Measurements from ENCODE around the gene NEK11. TPM values are rescaled to one million over a fixed set of nuclear protein-coding genes. Genes with fewer than 3 reads are reported as not detected.

NEK11 gene
- total RNA-seq, 6 experiments from 2014 or later: 0.25 to 1.1 (median 0.88) TPM

GRCh38 chr3:131341761-131342160 is 315.1 kb downstream of the NEK11 start:
- Histone ChIP-seq H3K4me3 (no peak overlapping the region), H3K9me3 (no peaks in the 10 kb centered on the region), H3K36me3 (no peaks in the 10 kb centered on the region), H3K27ac (no peak overlapping the region), H3K4me1 (no peaks in the 10 kb centered on the region), H3K27me3 (no peaks in the 10 kb centered on the region)
- TF ChIP-seq, protein P1, sequence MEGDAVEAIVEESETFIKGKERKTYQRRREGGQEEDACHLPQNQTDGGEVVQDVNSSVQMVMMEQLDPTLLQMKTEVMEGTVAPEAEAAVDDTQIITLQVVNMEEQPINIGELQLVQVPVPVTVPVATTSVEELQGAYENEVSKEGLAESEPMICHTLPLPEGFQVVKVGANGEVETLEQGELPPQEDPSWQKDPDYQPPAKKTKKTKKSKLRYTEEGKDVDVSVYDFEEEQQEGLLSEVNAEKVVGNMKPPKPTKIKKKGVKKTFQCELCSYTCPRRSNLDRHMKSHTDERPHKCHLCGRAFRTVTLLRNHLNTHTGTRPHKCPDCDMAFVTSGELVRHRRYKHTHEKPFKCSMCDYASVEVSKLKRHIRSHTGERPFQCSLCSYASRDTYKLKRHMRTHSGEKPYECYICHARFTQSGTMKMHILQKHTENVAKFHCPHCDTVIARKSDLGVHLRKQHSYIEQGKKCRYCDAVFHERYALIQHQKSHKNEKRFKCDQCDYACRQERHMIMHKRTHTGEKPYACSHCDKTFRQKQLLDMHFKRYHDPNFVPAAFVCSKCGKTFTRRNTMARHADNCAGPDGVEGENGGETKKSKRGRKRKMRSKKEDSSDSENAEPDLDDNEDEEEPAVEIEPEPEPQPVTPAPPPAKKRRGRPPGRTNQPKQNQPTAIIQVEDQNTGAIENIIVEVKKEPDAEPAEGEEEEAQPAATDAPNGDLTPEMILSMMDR (IDR thresholded peaks at IDR 0.05): no peak
- TF ChIP-seq POLR2A (IDR thresholded peaks at IDR 0.05): no peak
- no peak for DNase-seq
- no peak for ATAC-seq
- WGBS (ENCODE audit: insufficient coverage, low coverage, low lambda C conversion rate, missing lambda C conversion rate): 90% methylated on average over 2 of the region's 2 CpGs
- intact Hi-C loops (cut with DNase I): no loop called here

DNA sequence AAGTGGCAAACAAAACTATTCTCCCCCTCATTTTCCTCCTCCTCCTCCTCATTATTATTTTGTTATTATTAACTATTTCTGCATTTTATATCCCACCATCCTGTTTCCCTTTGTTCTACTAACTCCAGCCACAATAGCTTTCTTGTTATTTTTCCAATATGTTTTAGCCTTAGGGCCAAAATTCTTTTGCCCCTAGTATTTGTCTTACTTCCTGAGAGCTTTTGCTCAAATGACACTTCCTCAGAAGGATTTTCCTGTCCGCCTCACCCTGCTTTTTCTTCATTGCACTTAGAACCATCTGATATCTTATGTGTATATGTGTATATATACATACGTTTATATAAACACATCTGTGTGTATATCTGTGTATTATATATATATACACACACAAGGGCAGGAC is 322.2 kb downstream of the NEK11 start:
- H3K27me3 ChIP-seq: no peaks in the 10 kb centered on the region
- no peak for ATAC-seq
- no peak for DNase-seq
- WGBS (ENCODE audit: insufficient coverage, low coverage, low lambda C conversion rate, missing lambda C conversion rate): 68% methylated on average over 2 of the region's 2 CpGs
- H3K4me1 ChIP-seq: no peaks in the 10 kb centered on the region
- intact Hi-C loops (cut with DNase I): no loop called here
- TF ChIP-seq POLR2A (IDR thresholded peaks at IDR 0.05): no peak
- TF ChIP-seq, protein P1 (IDR thresholded peaks at IDR 0.05): no peak
- H3K9me3 ChIP-seq: no peaks in the 10 kb centered on the region
- H3K27ac ChIP-seq: no peak overlapping the region
- H3K36me3 ChIP-seq: no peaks in the 10 kb centered on the region
- no peak overlapping the region for H3K4me3 ChIP-seq

- ATAC-seq: no peak
- no peak for DNase-seq
- Histone ChIP-seq H3K27ac (no peak overlapping the region), H3K9me3 (no peaks in the 10 kb centered on the region), H3K36me3 (no peaks in the 10 kb centered on the region), H3K27me3 (no peaks in the 10 kb centered on the region), H3K4me1 (no peaks in the 10 kb centered on the region), H3K4me3 (no peak overlapping the region)
- TF ChIP-seq, protein P1 (IDR thresholded peaks at IDR 0.05): no peak
- TF ChIP-seq POLR2A (IDR thresholded peaks at IDR 0.05): no peak
- intact Hi-C loops (cut with DNase I): no loop called here
- WGBS (ENCODE audit: insufficient coverage, low coverage, low lambda C conversion rate, missing lambda C conversion rate): 74% methylated on average over 5 of the region's 5 CpGs
Measured at GRCh38 chr3:131349454-131349853, 322.8 kb downstream of the NEK11 start.

GRCh38 chr3:131349946-131350347 is 323.3 kb downstream of the NEK11 start:
- Histone ChIP-seq H3K9me3 (no peaks in the 10 kb centered on the region), H3K36me3 (no peaks in the 10 kb centered on the region), H3K4me3 (no peak overlapping the region), H3K4me1 (no peaks in the 10 kb centered on the region), H3K27me3 (no peaks in the 10 kb centered on the region), H3K27ac (no peak overlapping the region)
- intact Hi-C loops (cut with DNase I): no loop called here
- ATAC-seq (peak; percentile 74 to 95 (median 75)), DNase-seq (peak in 2 of 3 donors; percentile 52 to 54)
- WGBS (ENCODE audit: insufficient coverage, low coverage, low lambda C conversion rate, missing lambda C conversion rate): 33% methylated on average over 4 of the region's 4 CpGs
- TF ChIP-seq POLR2A (IDR thresholded peaks at IDR 0.05): no peak
- TF ChIP-seq, protein P1 (IDR thresholded peaks at IDR 0.05): no peak

GRCh38 chr3:131350506-131350905 is 323.8 kb downstream of the NEK11 start:
- no peak for TF ChIP-seq POLR2A (IDR thresholded peaks at IDR 0.05)
- TF ChIP-seq, protein P1 (IDR thresholded peaks at IDR 0.05): no peak
- Histone ChIP-seq H3K9me3 (no peaks in the 10 kb centered on the region), H3K27ac (no peak overlapping the region), H3K36me3 (no peaks in the 10 kb centered on the region), H3K4me1 (no peaks in the 10 kb centered on the region), H3K4me3 (no peak overlapping the region), H3K27me3 (no peaks in the 10 kb centered on the region)
- intact Hi-C loops (cut with DNase I): no loop called here
- WGBS (ENCODE audit: insufficient coverage, low coverage, low lambda C conversion rate, missing lambda C conversion rate): 100% methylated on average over 1 of the region's 1 CpG
- DNase-seq (no peak), ATAC-seq (no peak)
